Astrocyte of the spinal cord (primary cell): Measurements from ENCODE around the gene RPL37.
A peak's percentile ranks its signal among the peaks of the same experiment; 100 is the strongest.

ENCODE experiments used
- DNase-seq: peaks from one replicate; pipeline ENCODE4 v3.0.0; 2011; ENCODE audit warnings: low read depth, low spot score
- H3K4me3 ChIP-seq: 2 replicates; pipeline ENCODE4 v1.5.1; 2011; ENCODE audit warnings: low read depth, mild to moderate bottlenecking, low read length, moderate library complexity
- CTCF ChIP-seq: IDR thresholded peaks from 2 replicates; pipeline ENCODE4 v1.5.1; 2012; ENCODE audit warnings: low read depth, mild to moderate bottlenecking, low read length, inconsistent platforms
- in situ Hi-C: cut with HindIII; loops from 2 replicates; pipeline ENCODE4 v1.10.0; 2017; ENCODE audit warnings: low sequenced_read_pairs

RPL37 gene

GRCh38 chr5:40834391-40834848 is 602 bp downstream of the RPL37 start:
- in situ Hi-C loops, result no loop called here
- peak; percentile 35 for DNase-seq
- TF ChIP-seq CTCF, result no peak
- peak overlapping the region; percentile 98 for H3K4me3 ChIP-seq

GRCh38 chr5:40833712-40834229 is 1.3 kb downstream of the RPL37 start:
- peak overlapping the region; percentile 98 for H3K4me3 ChIP-seq
- DNase-seq, result no peak
- TF ChIP-seq CTCF, result no peak
- in situ Hi-C loops, result no loop called here

- DNase-seq, result no peak
- no peak for TF ChIP-seq CTCF
- no peak overlapping the region for H3K4me3 ChIP-seq
- in situ Hi-C loops, result no loop called here
Measured at GRCh38 chr5:40832345-40832744, 2.7 kb downstream of the RPL37 start.

GRCh38 chr5:40831346-40832210 is 3.4 kb downstream of the RPL37 start:
- H3K4me3 ChIP-seq, result no peak overlapping the region
- DNase-seq, result no peak
- in situ Hi-C loops, result no loop called here
- TF ChIP-seq CTCF, result no peak

- in situ Hi-C loops, result no loop called here
- DNase-seq, result no peak
- no peak for TF ChIP-seq CTCF
Measured at GRCh38 chr5:40829748-40830533, 5.1 kb downstream of the RPL37 start.

More at GRCh38 chr5:40829748-40830533, 5.1 kb downstream of the RPL37 start:
- H3K4me3 ChIP-seq, result no peak overlapping the region
